HG03135 (cell line): ENCODE measurements around the gene SPAG7.

Experiments used
- ATAC-seq: cut with Tn5 transposase; IDR thresholded peaks from one replicate; pipeline ENCODE4 v1.9.1; 2021; ENCODE audit warnings: mild to moderate bottlenecking, moderate library complexity; ENCODE audit not compliant: unreplicated experiment

SPAG7 gene

GRCh38 chr17:4978726-4979125 is 11.1 kb upstream of the SPAG7 start:
- ATAC-seq: no peak

DNA sequence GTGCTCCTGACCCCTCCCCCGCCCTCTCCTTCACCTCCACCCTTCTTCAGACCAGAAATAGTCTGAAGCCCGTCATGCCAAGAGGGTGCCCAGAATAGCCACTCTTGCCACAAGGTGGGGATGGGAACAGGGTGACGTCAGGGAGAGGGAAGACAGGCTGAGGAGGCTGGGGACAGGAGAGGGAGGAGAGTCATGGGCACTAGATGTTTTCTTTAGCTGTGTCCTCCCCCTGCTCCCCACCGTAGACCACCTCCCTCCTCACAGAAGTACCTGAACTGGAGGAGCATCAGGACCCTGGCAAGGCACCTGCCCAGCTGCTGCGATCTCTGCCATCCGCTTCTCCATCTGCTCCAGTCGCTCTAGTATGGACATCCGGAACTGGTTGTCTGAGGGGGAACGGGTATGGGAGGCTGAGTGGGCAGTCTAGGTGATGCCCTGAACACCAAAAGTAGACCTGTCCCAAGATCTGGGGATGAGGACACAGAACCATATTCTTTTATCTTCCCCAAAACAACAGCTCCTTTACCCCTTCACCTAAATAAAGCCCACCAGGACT is 6.6 kb upstream of the SPAG7 start:
- ATAC-seq: no peak

- ATAC-seq: no peak
Measured at GRCh38 chr17:4973256-4974114, 5.9 kb upstream of the SPAG7 start.

DNA sequence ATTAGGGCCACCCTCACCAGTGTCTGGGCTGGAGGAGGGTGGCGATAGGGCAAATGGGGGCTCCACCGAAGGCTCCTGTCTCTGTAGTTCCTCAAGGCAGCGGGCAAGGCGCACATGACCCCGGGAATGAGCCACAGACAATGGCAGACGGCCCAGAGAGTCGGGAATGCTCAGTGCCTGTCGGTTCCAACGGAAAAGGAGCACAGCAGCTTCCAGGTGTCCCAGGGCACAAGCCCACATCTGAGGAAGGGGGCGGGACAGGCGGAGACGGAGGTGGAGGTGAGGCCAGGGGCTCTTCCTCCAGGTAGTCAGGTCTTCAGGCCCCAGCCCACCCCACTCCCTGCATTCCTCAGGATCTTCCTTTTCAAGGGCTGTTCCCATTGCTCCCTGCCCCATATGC is 5.1 kb upstream of the SPAG7 start:
- no peak for ATAC-seq

DNA sequence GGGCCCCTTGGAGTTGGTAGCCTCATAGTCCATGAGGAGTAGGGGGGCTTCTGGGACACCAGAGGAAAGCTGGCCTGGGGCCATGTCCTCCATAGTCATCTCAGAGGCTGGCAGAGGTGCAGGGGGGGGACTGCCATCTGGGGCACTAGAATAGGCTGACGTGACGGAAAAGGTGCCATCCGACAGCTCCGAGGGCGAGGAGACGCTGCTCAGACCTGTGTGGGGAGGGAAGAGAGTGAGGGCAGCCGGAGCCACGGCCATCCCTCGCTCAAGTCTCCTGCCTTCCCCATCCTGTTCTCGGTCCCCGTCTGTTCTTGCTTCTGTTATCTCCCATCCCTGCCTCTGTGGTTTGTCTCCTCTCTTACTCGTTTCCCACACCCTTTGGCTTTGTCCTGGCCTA is 4.7 kb upstream of the SPAG7 start:
- ATAC-seq: no peak

DNA sequence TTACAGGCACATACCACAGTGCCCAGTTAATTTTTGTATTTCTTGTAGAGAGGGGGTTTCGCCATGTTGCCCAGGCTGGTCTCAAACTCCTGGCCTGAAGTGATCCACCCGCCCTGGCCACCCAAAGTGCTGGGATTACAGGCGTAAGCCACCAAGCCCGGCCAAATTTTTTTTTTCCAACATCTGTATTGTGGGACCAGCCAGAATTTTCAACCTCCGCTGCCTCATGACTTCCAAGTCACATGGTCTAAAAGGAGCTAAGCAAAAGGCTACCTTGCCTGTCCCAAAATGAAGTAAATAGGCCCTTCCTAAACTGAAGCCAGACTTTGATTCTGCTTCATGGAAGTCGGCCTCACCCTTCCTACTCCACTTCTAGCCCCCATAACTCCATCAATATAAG is 4.2 kb upstream of the SPAG7 start:
- ATAC-seq: no peak

GRCh38 chr17:4970273-4970672 is 2.7 kb upstream of the SPAG7 start:
- ATAC-seq: no peak

DNA sequence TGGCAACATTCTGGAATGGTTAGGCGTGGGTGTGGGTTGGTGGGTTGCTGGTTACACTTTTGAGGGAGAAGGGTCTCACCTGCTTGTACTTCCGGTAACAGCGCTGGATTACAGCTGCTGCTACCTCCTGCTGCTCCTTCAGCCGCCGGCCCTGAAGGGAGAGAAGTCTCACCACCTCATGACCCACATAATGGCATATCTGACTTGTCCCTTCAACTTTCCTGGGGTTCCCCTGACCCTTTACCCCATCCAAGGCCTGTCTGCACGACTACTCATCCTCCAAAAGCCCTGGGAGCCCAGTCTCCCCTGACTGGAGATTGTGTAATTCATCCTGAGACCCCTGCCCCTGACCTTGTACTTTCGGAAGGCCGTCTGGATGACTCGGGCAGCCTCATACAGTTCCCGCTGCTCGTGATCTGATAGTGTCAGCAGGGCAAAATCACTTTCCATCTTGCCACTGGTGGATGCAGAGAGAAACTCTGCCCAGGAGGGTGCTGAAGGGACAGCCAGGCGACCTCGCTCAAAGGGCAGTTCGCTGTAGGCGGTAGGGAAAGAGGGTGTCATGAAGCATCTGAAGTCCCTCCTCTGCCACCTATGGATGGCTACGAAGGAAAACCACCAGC is 2.0 kb upstream of the SPAG7 start:
- no peak for ATAC-seq

DNA sequence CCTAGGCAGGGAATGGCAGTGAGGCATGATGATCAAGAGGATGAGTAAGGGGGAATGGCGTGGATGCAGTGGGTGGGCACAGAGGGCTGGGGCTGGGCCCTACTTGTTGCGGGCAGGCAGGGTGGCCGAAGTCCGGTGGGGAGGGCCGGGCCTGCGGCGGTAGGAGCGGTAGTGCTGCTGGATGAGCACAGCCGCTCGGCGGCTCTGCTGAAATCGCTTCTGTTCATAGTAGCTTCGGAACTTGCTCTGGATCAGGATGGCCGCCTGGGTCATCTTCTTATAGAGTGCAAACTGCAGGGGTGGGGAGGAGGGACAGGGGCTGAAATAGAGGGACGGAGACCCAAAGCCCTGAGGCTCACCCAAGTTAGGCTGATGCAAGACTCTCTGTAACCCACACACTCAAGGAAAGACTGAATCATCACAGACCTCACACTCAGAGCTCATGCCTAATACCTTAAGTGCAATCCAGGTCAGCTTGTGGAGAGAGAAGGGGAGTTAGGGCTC is 1.5 kb upstream of the SPAG7 start:
- no peak for ATAC-seq

DNA sequence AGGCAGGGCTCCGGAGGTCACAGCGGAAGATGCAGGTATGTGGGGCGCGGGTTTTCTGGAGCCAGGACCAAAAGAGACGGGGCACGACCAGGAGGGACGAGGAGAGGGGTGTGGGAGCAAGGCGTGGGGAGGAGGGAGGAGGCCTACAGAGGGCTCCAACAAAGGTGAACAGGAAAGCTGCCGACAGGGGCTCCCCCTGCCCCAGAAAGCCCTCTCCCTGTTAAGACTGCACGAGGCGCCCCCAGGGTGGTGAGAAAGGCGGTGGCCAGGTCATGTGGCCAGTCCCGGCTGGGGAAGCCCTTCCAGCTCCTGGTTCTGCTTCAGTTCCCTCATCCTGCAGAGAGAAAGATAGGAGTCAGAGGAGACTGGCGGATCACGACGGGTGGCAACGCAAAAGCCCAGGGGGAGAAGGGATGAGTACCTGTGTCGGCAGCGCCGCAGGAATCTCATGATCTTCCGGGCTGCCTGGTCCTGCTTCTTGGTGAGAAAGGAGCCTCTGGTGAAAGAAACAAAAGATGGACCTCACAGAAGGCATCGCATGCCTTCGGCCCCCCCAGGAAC is 949 bp upstream of the SPAG7 start:
- ATAC-seq: no peak

DNA sequence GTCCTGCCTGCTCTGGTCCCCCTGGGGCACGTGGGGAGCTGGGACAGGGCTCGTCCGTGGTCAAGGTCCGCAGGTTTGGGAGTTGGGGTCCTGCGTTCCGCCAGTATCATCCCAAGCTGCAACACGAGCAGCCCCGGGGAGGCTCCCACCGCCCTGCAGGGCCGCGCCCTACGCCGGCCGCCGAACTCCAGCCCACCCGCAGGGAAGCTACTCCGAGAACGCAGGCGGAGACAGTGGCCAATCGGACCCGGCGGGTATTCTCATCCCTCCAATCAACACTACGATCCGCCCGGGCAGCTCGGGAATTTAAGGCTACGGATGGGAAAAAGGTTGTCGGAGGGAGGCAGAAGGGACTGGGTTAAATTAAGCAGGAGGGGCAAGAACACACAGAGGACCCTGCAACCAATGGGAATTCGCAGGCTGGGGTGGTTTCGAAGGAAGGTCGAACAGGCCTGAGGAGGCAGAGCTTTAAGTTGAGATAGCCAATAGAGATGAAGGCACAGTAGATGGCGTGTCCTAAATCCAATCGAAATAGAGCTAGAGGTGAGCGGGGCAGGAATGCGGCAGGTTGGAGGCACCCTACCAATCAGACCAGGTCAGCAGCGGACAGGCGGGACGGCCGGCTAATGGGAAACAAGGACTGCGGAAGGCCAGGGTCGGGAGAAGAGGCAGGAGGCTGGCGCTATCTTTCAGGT is 626 bp downstream of the SPAG7 start:
- peak; percentile 84 for ATAC-seq

- no peak for ATAC-seq
Measured at GRCh38 chr17:4965311-4965986, 2.2 kb downstream of the SPAG7 start.

- ATAC-seq: no peak
Measured at GRCh38 chr17:4960279-4960922, 7.2 kb downstream of the SPAG7 start.

GRCh38 chr17:4959261-4959965 is 8.2 kb downstream of the SPAG7 start:
- no peak for ATAC-seq

- no peak for ATAC-seq
Measured at GRCh38 chr17:4958102-4958501, 9.5 kb downstream of the SPAG7 start.

DNA sequence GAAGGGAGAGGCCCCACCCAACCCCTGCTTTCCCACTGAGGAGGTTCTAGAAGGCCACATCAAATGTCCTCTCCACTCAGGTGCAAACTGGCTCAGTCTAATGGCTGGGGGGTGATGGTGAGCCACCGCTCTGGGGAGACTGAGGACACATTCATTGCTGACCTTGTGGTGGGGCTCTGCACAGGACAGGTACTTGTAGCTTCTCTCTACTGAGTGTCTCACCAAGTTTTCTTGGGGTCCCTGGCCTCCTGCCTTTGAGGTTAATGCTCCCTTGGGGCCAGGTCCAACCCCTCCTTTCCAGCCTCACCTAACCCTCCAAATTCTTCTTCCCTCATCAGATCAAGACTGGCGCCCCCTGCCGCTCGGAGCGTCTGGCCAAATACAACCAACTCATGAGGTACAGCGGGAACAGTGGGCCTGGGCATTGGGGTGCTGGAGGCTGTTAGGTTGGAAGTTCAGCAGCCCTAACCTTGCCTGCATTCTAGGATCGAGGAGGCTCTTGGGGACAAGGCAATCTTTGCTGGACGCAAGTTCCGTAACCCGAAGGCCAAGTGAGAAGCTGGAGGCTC is 11.0 kb downstream of the SPAG7 start:
- no peak for ATAC-seq

GRCh38 chr17:4955091-4955490 is 12.5 kb downstream of the SPAG7 start:
- no peak for ATAC-seq

DNA sequence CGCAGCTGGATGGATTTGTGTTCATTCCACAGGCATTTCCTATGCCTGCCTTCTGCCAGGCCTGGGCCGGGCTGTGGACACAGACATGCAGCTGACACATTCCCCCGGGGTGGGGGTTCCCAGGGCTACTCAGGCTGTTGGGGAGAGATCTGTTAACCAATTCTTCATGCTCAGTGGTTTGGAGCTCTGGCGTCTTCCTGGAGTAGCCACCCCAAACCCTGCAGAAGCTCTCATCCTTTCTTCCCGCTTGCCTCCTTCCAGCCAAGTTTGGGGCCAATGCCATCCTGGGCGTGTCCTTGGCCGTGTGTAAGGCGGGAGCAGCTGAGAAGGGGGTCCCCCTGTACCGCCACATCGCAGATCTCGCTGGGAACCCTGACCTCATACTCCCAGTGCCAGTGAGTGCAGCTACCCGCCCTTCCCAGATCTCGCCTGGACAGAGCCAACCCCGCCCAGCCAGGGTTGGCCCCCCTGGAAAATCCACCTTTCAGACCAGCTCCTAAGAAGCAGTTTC is 14.1 kb downstream of the SPAG7 start:
- no peak for ATAC-seq

GRCh38 chr17:4951486-4951885 is 16.1 kb downstream of the SPAG7 start:
- no peak for ATAC-seq
